Thyroid gland (tissue), 4 donors: ENCODE data around the gene SMTN.

ENCODE experiments used
- CTCF ChIP-seq, 6 experiments: fragments of 200-600 bp in 3 of 6; fragments of 450-650 bp in 3 of 6; sonication (generic) in 3 of 6; IDR thresholded peaks; one replicate each; pipeline ENCODE4 v1.5.1; 2016 to 2019; ENCODE audit warnings: antibody characterized with exemption in 6 of 6, mild to moderate bottlenecking in 2 of 6, inconsistent platforms in 1 of 6, moderate library complexity in 1 of 6
- POLR2A ChIP-seq, 2 donors: fragments of 450-650 bp; IDR thresholded peaks; one replicate each; pipeline ENCODE4 v1.6.1; 2017; ENCODE audit warnings: antibody characterized with exemption in 2 of 2, mild to moderate bottlenecking in 2 of 2, moderate library complexity in 1 of 2

- no peak for TF ChIP-seq POLR2A (IDR thresholded peaks at IDR 0.05)
- TF ChIP-seq CTCF (IDR thresholded peaks at IDR 0.05) = no peak
Observed at GRCh38 chr22:31106731-31107177, 25.6 kb downstream of the SMTN start.
